ENCODE measurements around the gene SBNO2. TPM values are rescaled to one million over a fixed set of nuclear protein-coding genes. Genes with fewer than 3 reads are reported as not detected.

Gene SBNO2
- total and polyA plus RNA-seq, 9 of the 15 experiments (the other 6 are each of a cell fraction or from before 2014, with no cell fraction given): 0.01 to 46.2 (median 6.7) TPM

Other genes with a start within 250 kb of the SBNO2 start
Only the 7 nearest of the 20 such genes appear.
- gene POLR2E, start 78.9 kb downstream of the SBNO2 start, total RNA-seq (2014; rRNA removed): 297 and 441 TPM in 2 replicates
- 40.2 and 78.0 TPM in 2 replicates for gene POLR2E, start 78.9 kb downstream of the SBNO2 start, total RNA-seq (2014; rRNA removed; fragmentation: Illumina TruSeq; extraction: Trizol)
- gene POLR2E, start 78.9 kb downstream of the SBNO2 start, total RNA-seq (2015; rRNA removed; fragmentation: Illumina TruSeq; extraction: Trizol): 141 and 144 TPM in 2 replicates
- gene POLR2E, start 78.9 kb downstream of the SBNO2 start, total RNA-seq (2021): 328 and 351 TPM in 2 replicates
- 244 and 334 TPM in 2 replicates for gene POLR2E, start 78.9 kb downstream of the SBNO2 start, polyA plus RNA-seq (2011; rRNA removed)
- 267 and 448 TPM in 2 replicates for gene POLR2E, start 78.9 kb downstream of the SBNO2 start, polyA plus RNA-seq (2014; fragmentation: Illumina TruSeq; extraction: Trizol)
- 10 to 100 TPM in 1 of 2 experiments, 1 to 10 TPM in 1; 3.4 to 32.5 TPM for gene POLR2E, start 78.9 kb downstream of the SBNO2 start, polyA plus RNA-seq (2014; fragmentation: Nextera tagmentation; extraction: Ambion mirVana)
- gene POLR2E, start 78.9 kb downstream of the SBNO2 start, polyA plus RNA-seq (2014; rRNA removed): 413 and 438 TPM in 2 replicates
- 639 and 643 TPM in 2 replicates for gene GPX4, start 70.3 kb downstream of the SBNO2 start, total RNA-seq (2014; rRNA removed)
- gene GPX4, start 70.3 kb downstream of the SBNO2 start, total RNA-seq (2014; rRNA removed; fragmentation: Illumina TruSeq; extraction: Trizol): 131 and 209 TPM in 2 replicates
- 349 and 395 TPM in 2 replicates for gene GPX4, start 70.3 kb downstream of the SBNO2 start, total RNA-seq (2015; rRNA removed; fragmentation: Illumina TruSeq; extraction: Trizol)
- gene GPX4, start 70.3 kb downstream of the SBNO2 start, total RNA-seq (2021): 383 and 392 TPM in 2 replicates
- gene GPX4, start 70.3 kb downstream of the SBNO2 start, polyA plus RNA-seq (2011; rRNA removed): 223 and 286 TPM in 2 replicates
- gene GPX4, start 70.3 kb downstream of the SBNO2 start, polyA plus RNA-seq (2014; fragmentation: Illumina TruSeq; extraction: Trizol): 434 and 536 TPM in 2 replicates
- 100 to 1,000 TPM in 1 of 2 experiments, 10 to 100 TPM in 1; 61.4 to 125 TPM for gene GPX4, start 70.3 kb downstream of the SBNO2 start, polyA plus RNA-seq (2014; fragmentation: Nextera tagmentation; extraction: Ambion mirVana)
- 661 and 856 TPM in 2 replicates for gene GPX4, start 70.3 kb downstream of the SBNO2 start, polyA plus RNA-seq (2014; rRNA removed)
- gene STK11, start 31.5 kb upstream of the SBNO2 start, total RNA-seq (2014; rRNA removed): 96.5 and 102 TPM in 2 replicates
- 28.9 and 31.7 TPM in 2 replicates for gene STK11, start 31.5 kb upstream of the SBNO2 start, total RNA-seq (2014; rRNA removed; fragmentation: Illumina TruSeq; extraction: Trizol)
- gene STK11, start 31.5 kb upstream of the SBNO2 start, total RNA-seq (2015; rRNA removed; fragmentation: Illumina TruSeq; extraction: Trizol): 40.6 and 43.2 TPM in 2 replicates
- 76.3 and 89.6 TPM in 2 replicates for gene STK11, start 31.5 kb upstream of the SBNO2 start, total RNA-seq (2021)
- 31.2 and 34.3 TPM in 2 replicates for gene STK11, start 31.5 kb upstream of the SBNO2 start, polyA plus RNA-seq (2011; rRNA removed)
- 22.0 and 39.1 TPM in 2 replicates for gene STK11, start 31.5 kb upstream of the SBNO2 start, polyA plus RNA-seq (2014; fragmentation: Illumina TruSeq; extraction: Trizol)
- under 1 TPM; 0.15 to 1.00 TPM for gene STK11, start 31.5 kb upstream of the SBNO2 start, polyA plus RNA-seq (2014; fragmentation: Nextera tagmentation; extraction: Ambion mirVana)
- gene STK11, start 31.5 kb upstream of the SBNO2 start, polyA plus RNA-seq (2014; rRNA removed): 69.4 and 79.9 TPM in 2 replicates
- gene CBARP, start 63.7 kb upstream of the SBNO2 start, total RNA-seq (2014; rRNA removed): 3.7 and 3.8 TPM in 2 replicates
- 0.18 TPM in 1 of 2 replicates, not detected in the other for gene CBARP, start 63.7 kb upstream of the SBNO2 start, total RNA-seq (2014; rRNA removed; fragmentation: Illumina TruSeq; extraction: Trizol)
- 1.3 and 1.4 TPM in 2 replicates for gene CBARP, start 63.7 kb upstream of the SBNO2 start, total RNA-seq (2015; rRNA removed; fragmentation: Illumina TruSeq; extraction: Trizol)
- 6.6 and 8.9 TPM in 2 replicates for gene CBARP, start 63.7 kb upstream of the SBNO2 start, total RNA-seq (2021)
- gene CBARP, start 63.7 kb upstream of the SBNO2 start, polyA plus RNA-seq (2011; rRNA removed): 0.98 and 1.2 TPM in 2 replicates
- 0.25 and 2.3 TPM in 2 replicates for gene CBARP, start 63.7 kb upstream of the SBNO2 start, polyA plus RNA-seq (2014; fragmentation: Illumina TruSeq; extraction: Trizol)
- gene CBARP, start 63.7 kb upstream of the SBNO2 start, polyA plus RNA-seq (2014; fragmentation: Nextera tagmentation; extraction: Ambion mirVana): under 1 TPM in 1 of 2 experiments, not detected in 1; 0.03 TPM
- gene CBARP, start 63.7 kb upstream of the SBNO2 start, polyA plus RNA-seq (2014; rRNA removed): 5.8 and 6.3 TPM in 2 replicates
- 135 and 145 TPM in 2 replicates for gene ATP5F1D, start 67.5 kb upstream of the SBNO2 start, total RNA-seq (2014; rRNA removed)
- gene ATP5F1D, start 67.5 kb upstream of the SBNO2 start, total RNA-seq (2014; rRNA removed; fragmentation: Illumina TruSeq; extraction: Trizol): 3.9 and 4.6 TPM in 2 replicates
- 65.2 and 73.0 TPM in 2 replicates for gene ATP5F1D, start 67.5 kb upstream of the SBNO2 start, total RNA-seq (2015; rRNA removed; fragmentation: Illumina TruSeq; extraction: Trizol)
- gene ATP5F1D, start 67.5 kb upstream of the SBNO2 start, total RNA-seq (2021): 409 and 434 TPM in 2 replicates
- gene ATP5F1D, start 67.5 kb upstream of the SBNO2 start, polyA plus RNA-seq (2011; rRNA removed): 36.8 and 58.7 TPM in 2 replicates
- gene ATP5F1D, start 67.5 kb upstream of the SBNO2 start, polyA plus RNA-seq (2014; fragmentation: Illumina TruSeq; extraction: Trizol): 18.7 and 106 TPM in 2 replicates
- 10 to 100 TPM in 1 of 2 experiments, 1 to 10 TPM in 1; 9.7 to 23.3 TPM for gene ATP5F1D, start 67.5 kb upstream of the SBNO2 start, polyA plus RNA-seq (2014; fragmentation: Nextera tagmentation; extraction: Ambion mirVana)
- 233 and 236 TPM in 2 replicates for gene ATP5F1D, start 67.5 kb upstream of the SBNO2 start, polyA plus RNA-seq (2014; rRNA removed)
- 13.5 and 20.8 TPM in 2 replicates for gene MIDN, start 74.3 kb upstream of the SBNO2 start, total RNA-seq (2014; rRNA removed)
- 3.9 and 4.8 TPM in 2 replicates for gene MIDN, start 74.3 kb upstream of the SBNO2 start, total RNA-seq (2014; rRNA removed; fragmentation: Illumina TruSeq; extraction: Trizol)
- 10.1 and 11.0 TPM in 2 replicates for gene MIDN, start 74.3 kb upstream of the SBNO2 start, total RNA-seq (2015; rRNA removed; fragmentation: Illumina TruSeq; extraction: Trizol)
- 120 and 121 TPM in 2 replicates for gene MIDN, start 74.3 kb upstream of the SBNO2 start, total RNA-seq (2021)
- 7.0 and 10.2 TPM in 2 replicates for gene MIDN, start 74.3 kb upstream of the SBNO2 start, polyA plus RNA-seq (2011; rRNA removed)
- 20.5 and 38.3 TPM in 2 replicates for gene MIDN, start 74.3 kb upstream of the SBNO2 start, polyA plus RNA-seq (2014; fragmentation: Illumina TruSeq; extraction: Trizol)
- gene MIDN, start 74.3 kb upstream of the SBNO2 start, polyA plus RNA-seq (2014; fragmentation: Nextera tagmentation; extraction: Ambion mirVana): 1 to 10 TPM in 1 of 2 experiments, under 1 TPM in 1; 0.17 to 1.5 TPM
- gene MIDN, start 74.3 kb upstream of the SBNO2 start, polyA plus RNA-seq (2014; rRNA removed): 41.3 and 44.6 TPM in 2 replicates
- gene CIRBP, start 95.1 kb upstream of the SBNO2 start, total RNA-seq (2014; rRNA removed): 168 and 249 TPM in 2 replicates
- gene CIRBP, start 95.1 kb upstream of the SBNO2 start, total RNA-seq (2014; rRNA removed; fragmentation: Illumina TruSeq; extraction: Trizol): 189 and 200 TPM in 2 replicates
- 176 and 206 TPM in 2 replicates for gene CIRBP, start 95.1 kb upstream of the SBNO2 start, total RNA-seq (2015; rRNA removed; fragmentation: Illumina TruSeq; extraction: Trizol)
- 181 and 222 TPM in 2 replicates for gene CIRBP, start 95.1 kb upstream of the SBNO2 start, total RNA-seq (2021)
- gene CIRBP, start 95.1 kb upstream of the SBNO2 start, polyA plus RNA-seq (2011; rRNA removed): 124 and 166 TPM in 2 replicates
- gene CIRBP, start 95.1 kb upstream of the SBNO2 start, polyA plus RNA-seq (2014; fragmentation: Illumina TruSeq; extraction: Trizol): 222 and 345 TPM in 2 replicates
- 10 to 100 TPM; 20.5 to 21.4 TPM for gene CIRBP, start 95.1 kb upstream of the SBNO2 start, polyA plus RNA-seq (2014; fragmentation: Nextera tagmentation; extraction: Ambion mirVana)
- 306 and 327 TPM in 2 replicates for gene CIRBP, start 95.1 kb upstream of the SBNO2 start, polyA plus RNA-seq (2014; rRNA removed)